Panc1 (cell line): ENCODE data around the gene GALNT14.

ENCODE experiments used
- POLR2AphosphoS5 ChIP-seq: IDR thresholded peaks from 2 replicates; pipeline ENCODE4 v1.6.1; 2012; ENCODE audit warnings: mild to moderate bottlenecking, low read depth, low read length, moderate library complexity
- SIN3A ChIP-seq: IDR thresholded peaks from 2 replicates; pipeline ENCODE4 v1.6.1; 2012; ENCODE audit warnings: low read depth, mild to moderate bottlenecking, low read length, moderate library complexity, borderline replicate concordance; ENCODE audit not compliant: insufficient read depth
- TF ChIP-seq, protein P1 (sequence below): fragments of 450-650 bp; IDR thresholded peaks from 2 replicates; pipeline ENCODE4 v1.5.1; 2017; ENCODE audit warnings: mild to moderate bottlenecking
- TF ChIP-seq, protein P2 (sequence below), 2 experiments: IDR thresholded peaks; 2 replicates each; pipeline ENCODE4 v1.6.1; 2011 to 2012; ENCODE audit warnings: low read depth in 2 of 2, control low read depth in 1 of 2, low read length in 1 of 2, mild to moderate bottlenecking in 1 of 2, moderate library complexity in 1 of 2; ENCODE audit not compliant: insufficient read depth in 1 of 2

DNA sequence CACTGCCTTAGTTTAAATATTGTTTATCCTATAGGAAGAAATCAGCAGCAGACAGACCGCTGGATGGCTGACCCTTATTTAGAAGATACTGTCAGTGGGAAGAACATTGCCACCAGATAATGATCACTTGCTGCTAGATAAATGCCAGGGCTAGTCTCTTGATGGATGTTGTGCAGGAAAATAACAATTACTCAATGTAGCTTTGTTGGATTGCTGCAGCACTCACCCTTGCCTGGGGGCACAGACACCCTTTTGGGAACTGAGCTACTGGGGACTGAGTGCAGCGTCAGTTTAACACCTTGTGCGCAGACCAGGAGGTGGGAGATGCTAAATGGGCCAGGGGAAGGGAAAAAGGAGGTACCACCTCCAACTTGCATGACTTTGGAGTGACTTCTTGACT, 266.8 kb downstream of the GALNT14 start:
- TF ChIP-seq, protein P1, sequence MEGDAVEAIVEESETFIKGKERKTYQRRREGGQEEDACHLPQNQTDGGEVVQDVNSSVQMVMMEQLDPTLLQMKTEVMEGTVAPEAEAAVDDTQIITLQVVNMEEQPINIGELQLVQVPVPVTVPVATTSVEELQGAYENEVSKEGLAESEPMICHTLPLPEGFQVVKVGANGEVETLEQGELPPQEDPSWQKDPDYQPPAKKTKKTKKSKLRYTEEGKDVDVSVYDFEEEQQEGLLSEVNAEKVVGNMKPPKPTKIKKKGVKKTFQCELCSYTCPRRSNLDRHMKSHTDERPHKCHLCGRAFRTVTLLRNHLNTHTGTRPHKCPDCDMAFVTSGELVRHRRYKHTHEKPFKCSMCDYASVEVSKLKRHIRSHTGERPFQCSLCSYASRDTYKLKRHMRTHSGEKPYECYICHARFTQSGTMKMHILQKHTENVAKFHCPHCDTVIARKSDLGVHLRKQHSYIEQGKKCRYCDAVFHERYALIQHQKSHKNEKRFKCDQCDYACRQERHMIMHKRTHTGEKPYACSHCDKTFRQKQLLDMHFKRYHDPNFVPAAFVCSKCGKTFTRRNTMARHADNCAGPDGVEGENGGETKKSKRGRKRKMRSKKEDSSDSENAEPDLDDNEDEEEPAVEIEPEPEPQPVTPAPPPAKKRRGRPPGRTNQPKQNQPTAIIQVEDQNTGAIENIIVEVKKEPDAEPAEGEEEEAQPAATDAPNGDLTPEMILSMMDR, result no peak
- TF ChIP-seq POLR2AphosphoS5, result no peak
- no peak for TF ChIP-seq SIN3A
- TF ChIP-seq, protein P2, sequence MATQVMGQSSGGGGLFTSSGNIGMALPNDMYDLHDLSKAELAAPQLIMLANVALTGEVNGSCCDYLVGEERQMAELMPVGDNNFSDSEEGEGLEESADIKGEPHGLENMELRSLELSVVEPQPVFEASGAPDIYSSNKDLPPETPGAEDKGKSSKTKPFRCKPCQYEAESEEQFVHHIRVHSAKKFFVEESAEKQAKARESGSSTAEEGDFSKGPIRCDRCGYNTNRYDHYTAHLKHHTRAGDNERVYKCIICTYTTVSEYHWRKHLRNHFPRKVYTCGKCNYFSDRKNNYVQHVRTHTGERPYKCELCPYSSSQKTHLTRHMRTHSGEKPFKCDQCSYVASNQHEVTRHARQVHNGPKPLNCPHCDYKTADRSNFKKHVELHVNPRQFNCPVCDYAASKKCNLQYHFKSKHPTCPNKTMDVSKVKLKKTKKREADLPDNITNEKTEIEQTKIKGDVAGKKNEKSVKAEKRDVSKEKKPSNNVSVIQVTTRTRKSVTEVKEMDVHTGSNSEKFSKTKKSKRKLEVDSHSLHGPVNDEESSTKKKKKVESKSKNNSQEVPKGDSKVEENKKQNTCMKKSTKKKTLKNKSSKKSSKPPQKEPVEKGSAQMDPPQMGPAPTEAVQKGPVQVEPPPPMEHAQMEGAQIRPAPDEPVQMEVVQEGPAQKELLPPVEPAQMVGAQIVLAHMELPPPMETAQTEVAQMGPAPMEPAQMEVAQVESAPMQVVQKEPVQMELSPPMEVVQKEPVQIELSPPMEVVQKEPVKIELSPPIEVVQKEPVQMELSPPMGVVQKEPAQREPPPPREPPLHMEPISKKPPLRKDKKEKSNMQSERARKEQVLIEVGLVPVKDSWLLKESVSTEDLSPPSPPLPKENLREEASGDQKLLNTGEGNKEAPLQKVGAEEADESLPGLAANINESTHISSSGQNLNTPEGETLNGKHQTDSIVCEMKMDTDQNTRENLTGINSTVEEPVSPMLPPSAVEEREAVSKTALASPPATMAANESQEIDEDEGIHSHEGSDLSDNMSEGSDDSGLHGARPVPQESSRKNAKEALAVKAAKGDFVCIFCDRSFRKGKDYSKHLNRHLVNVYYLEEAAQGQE (IDR thresholded peaks at IDR 0.05; ENCODE audit: insufficient read depth in 1 of 2, low read depth in 2 of 2, low read length in 1 of 2), result no peak
